ENCODE data around the gene CASP7. TPM values are rescaled to one million over a fixed set of nuclear protein-coding genes. Genes with fewer than 3 reads are reported as not detected.

Gene CASP7
- total RNA-seq, 1 donor from 2014 or later, result 13.8 TPM

GRCh38 chr10:113732160-113732881 is 52.6 kb downstream of the CASP7 start:
- Histone ChIP-seq H3K4me1 (no peaks in the 10 kb centered on the region), H3K27me3 (no peaks in the 10 kb centered on the region), H3K9me3 (no peaks in the 10 kb centered on the region), H3K36me3 (peaks cover 0 to 27% of the 10 kb centered on the region in 2 donors), H3K4me3 (no peak overlapping the region), H3K27ac (no peak overlapping the region)
- intact Hi-C loops (cut with DNase I), result no loop called here
- no peak for TF ChIP-seq POLR2AphosphoS5 (IDR thresholded peaks at IDR 0.05; ENCODE audit: insufficient read depth in 1 of 2, low read depth in 1 of 2)
- TF ChIP-seq POLR2A (IDR thresholded peaks at IDR 0.05), result no peak
- TF ChIP-seq CTCF (IDR thresholded peaks at IDR 0.05), result no peak
- DNase-seq (ENCODE audit: extremely low spot score in 2 of 2), result no peak

GRCh38 chr10:113732966-113733365 is 53.3 kb downstream of the CASP7 start:
- TF ChIP-seq POLR2A (IDR thresholded peaks at IDR 0.05) (no peak), CTCF (IDR thresholded peaks at IDR 0.05) (no peak), POLR2AphosphoS5 (IDR thresholded peaks at IDR 0.05; ENCODE audit: insufficient read depth in 1 of 2, low read depth in 1 of 2) (no peak)
- intact Hi-C loops (cut with DNase I), result no loop called here
- H3K9me3 ChIP-seq, result no peaks in the 10 kb centered on the region
- no peak overlapping the region for H3K27ac ChIP-seq
- H3K36me3 ChIP-seq, result peaks cover 0 to 22% of the 10 kb centered on the region in 2 donors
- no peak for DNase-seq (ENCODE audit: extremely low spot score in 2 of 2)
- no peak overlapping the region for H3K4me3 ChIP-seq
- H3K27me3 ChIP-seq, result no peaks in the 10 kb centered on the region
- H3K4me1 ChIP-seq, result no peaks in the 10 kb centered on the region

GRCh38 chr10:113733635-113734034 is 53.9 kb downstream of the CASP7 start:
- H3K27ac ChIP-seq, result no peak overlapping the region
- H3K4me3 ChIP-seq, result no peak overlapping the region
- TF ChIP-seq POLR2AphosphoS5 (IDR thresholded peaks at IDR 0.05; ENCODE audit: insufficient read depth in 1 of 2, low read depth in 1 of 2) (no peak), CTCF (IDR thresholded peaks at IDR 0.05) (no peak), POLR2A (IDR thresholded peaks at IDR 0.05) (no peak)
- H3K36me3 ChIP-seq, result peaks cover 0 to 15% of the 10 kb centered on the region in 2 donors
- no peaks in the 10 kb centered on the region for H3K27me3 ChIP-seq
- DNase-seq (ENCODE audit: extremely low spot score in 2 of 2), result no peak
- H3K9me3 ChIP-seq, result no peaks in the 10 kb centered on the region
- intact Hi-C loops (cut with DNase I), result no loop called here
- H3K4me1 ChIP-seq, result no peaks in the 10 kb centered on the region

- Histone ChIP-seq H3K4me3 (no peak overlapping the region), H3K27me3 (no peaks in the 10 kb centered on the region), H3K4me1 (no peaks in the 10 kb centered on the region), H3K27ac (no peak overlapping the region), H3K9me3 (no peaks in the 10 kb centered on the region), H3K36me3 (no peaks in the 10 kb centered on the region)
- TF ChIP-seq CTCF (IDR thresholded peaks at IDR 0.05), result no peak
- TF ChIP-seq POLR2AphosphoS5 (IDR thresholded peaks at IDR 0.05; ENCODE audit: insufficient read depth in 1 of 2, low read depth in 1 of 2), result no peak
- TF ChIP-seq POLR2A (IDR thresholded peaks at IDR 0.05), result no peak
- DNase-seq (ENCODE audit: extremely low spot score in 2 of 2), result no peak
- intact Hi-C loops (cut with DNase I), result no loop called here
Measured at GRCh38 chr10:113735913-113736312, 56.2 kb downstream of the CASP7 start.

GRCh38 chr10:113736576-113736975 is 56.9 kb downstream of the CASP7 start:
- no peak for DNase-seq (ENCODE audit: extremely low spot score in 2 of 2)
- no peaks in the 10 kb centered on the region for H3K27me3 ChIP-seq
- no peaks in the 10 kb centered on the region for H3K36me3 ChIP-seq
- H3K27ac ChIP-seq, result no peak overlapping the region
- no peak overlapping the region for H3K4me3 ChIP-seq
- no peaks in the 10 kb centered on the region for H3K9me3 ChIP-seq
- no peak for TF ChIP-seq POLR2A (IDR thresholded peaks at IDR 0.05)
- TF ChIP-seq POLR2AphosphoS5 (IDR thresholded peaks at IDR 0.05; ENCODE audit: insufficient read depth in 1 of 2, low read depth in 1 of 2), result no peak
- no peak for TF ChIP-seq CTCF (IDR thresholded peaks at IDR 0.05)
- intact Hi-C loops (cut with DNase I), result no loop called here
- no peaks in the 10 kb centered on the region for H3K4me1 ChIP-seq
